ENCODE measurements around the gene SIPA1L2.

Gene SIPA1L2

DNA sequence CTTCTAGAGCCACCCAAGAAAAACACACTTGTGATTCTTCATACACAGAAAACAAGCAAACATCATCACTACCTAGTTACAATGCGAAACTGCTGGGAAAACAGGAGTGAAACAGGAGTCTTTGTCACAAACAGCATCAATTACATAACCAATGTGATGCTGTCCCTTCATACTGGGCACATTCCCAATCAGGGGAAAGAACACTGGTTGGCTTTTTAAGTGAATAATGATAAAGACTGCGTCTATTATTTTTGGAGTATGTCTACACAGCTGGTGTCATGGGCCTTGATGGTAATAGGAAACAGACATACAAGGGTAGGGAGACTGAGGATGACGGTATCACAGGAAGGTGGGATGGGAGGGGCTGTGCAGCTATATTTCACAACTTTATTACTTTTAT lies 43.3 kb downstream of the SIPA1L2 start:
- H3K4me1 ChIP-seq (ENCODE audit: low read depth, poor library complexity, severe bottlenecking), result no peaks in the 10 kb centered on the region
- no peak overlapping the region for H2AFZ ChIP-seq (ENCODE audit: low read depth)
- H3K79me2 ChIP-seq (ENCODE audit: insufficient read depth, low read depth), result no peaks in the 10 kb centered on the region
- no peak overlapping the region for H3K4me2 ChIP-seq
- TF ChIP-seq, protein P1, sequence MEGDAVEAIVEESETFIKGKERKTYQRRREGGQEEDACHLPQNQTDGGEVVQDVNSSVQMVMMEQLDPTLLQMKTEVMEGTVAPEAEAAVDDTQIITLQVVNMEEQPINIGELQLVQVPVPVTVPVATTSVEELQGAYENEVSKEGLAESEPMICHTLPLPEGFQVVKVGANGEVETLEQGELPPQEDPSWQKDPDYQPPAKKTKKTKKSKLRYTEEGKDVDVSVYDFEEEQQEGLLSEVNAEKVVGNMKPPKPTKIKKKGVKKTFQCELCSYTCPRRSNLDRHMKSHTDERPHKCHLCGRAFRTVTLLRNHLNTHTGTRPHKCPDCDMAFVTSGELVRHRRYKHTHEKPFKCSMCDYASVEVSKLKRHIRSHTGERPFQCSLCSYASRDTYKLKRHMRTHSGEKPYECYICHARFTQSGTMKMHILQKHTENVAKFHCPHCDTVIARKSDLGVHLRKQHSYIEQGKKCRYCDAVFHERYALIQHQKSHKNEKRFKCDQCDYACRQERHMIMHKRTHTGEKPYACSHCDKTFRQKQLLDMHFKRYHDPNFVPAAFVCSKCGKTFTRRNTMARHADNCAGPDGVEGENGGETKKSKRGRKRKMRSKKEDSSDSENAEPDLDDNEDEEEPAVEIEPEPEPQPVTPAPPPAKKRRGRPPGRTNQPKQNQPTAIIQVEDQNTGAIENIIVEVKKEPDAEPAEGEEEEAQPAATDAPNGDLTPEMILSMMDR (conservative IDR thresholded peaks at IDR 0.05; ENCODE audit: low read depth, low read length), result no peak
- no peak overlapping the region for H3K4me3 ChIP-seq (IDR thresholded peaks at IDR 0.05; ENCODE audit: insufficient read depth, low read depth, low read length)
- no peak overlapping the region for H3K9ac ChIP-seq
- H3K27ac ChIP-seq, result no peak overlapping the region
- H3K36me3 ChIP-seq (ENCODE audit: insufficient read depth), result no peaks in the 10 kb centered on the region
- no peaks in the 10 kb centered on the region for H4K20me1 ChIP-seq (ENCODE audit: insufficient read depth)
- no peaks in the 10 kb centered on the region for H3K27me3 ChIP-seq (ENCODE audit: insufficient read depth, low read depth)

DNA sequence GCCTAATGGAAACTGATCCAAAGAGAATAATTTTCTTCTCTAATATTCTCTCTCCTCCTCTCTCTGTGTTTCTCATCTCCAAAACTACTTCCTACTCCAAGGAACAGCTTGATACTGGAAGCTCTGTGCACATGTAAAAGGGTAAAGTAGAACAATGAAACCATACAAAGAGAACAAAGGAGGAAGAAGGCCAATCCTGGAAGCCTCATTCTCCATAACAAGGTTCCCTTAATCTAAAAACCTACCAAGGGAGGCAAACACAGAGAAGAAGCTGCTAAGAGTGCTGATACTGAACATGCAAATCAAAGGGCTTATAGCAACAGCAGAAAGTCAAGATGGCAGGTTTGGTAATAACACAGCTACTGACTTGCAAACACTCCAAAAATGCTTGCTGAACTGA lies 44.4 kb downstream of the SIPA1L2 start:
- H4K20me1 ChIP-seq (ENCODE audit: insufficient read depth), result no peaks in the 10 kb centered on the region
- TF ChIP-seq, protein P1 (conservative IDR thresholded peaks at IDR 0.05; ENCODE audit: low read depth, low read length), result no peak
- H3K27ac ChIP-seq, result no peak overlapping the region
- no peak overlapping the region for H3K4me2 ChIP-seq
- no peaks in the 10 kb centered on the region for H3K79me2 ChIP-seq (ENCODE audit: insufficient read depth, low read depth)
- H2AFZ ChIP-seq (ENCODE audit: low read depth), result no peak overlapping the region
- H3K9ac ChIP-seq, result no peak overlapping the region
- H3K4me3 ChIP-seq (IDR thresholded peaks at IDR 0.05; ENCODE audit: insufficient read depth, low read depth, low read length), result no peak overlapping the region
- H3K27me3 ChIP-seq (ENCODE audit: insufficient read depth, low read depth), result no peaks in the 10 kb centered on the region
- H3K4me1 ChIP-seq (ENCODE audit: low read depth, poor library complexity, severe bottlenecking), result no peaks in the 10 kb centered on the region
- no peaks in the 10 kb centered on the region for H3K36me3 ChIP-seq (ENCODE audit: insufficient read depth)

DNA sequence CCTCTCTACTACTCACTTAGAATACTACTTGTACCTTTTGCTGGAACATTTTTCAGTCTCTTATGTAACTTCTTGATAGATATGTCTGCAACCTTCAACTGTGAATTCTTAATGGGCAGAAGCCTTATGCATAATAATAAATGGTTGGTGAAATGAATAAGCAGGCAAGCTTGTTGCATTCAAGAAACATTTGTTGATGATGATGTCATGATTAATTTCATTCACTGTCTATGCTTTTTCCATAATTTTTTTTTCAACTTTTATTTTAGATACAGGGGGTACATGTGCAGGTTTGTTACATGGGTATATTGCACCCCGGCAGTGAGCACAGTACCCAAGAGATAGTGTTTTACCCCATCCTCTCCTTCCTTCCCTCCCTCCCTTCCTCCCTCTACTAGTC lies 48.0 kb downstream of the SIPA1L2 start:
- TF ChIP-seq, protein P1 (conservative IDR thresholded peaks at IDR 0.05; ENCODE audit: low read depth, low read length), result no peak
- Histone ChIP-seq H4K20me1 (ENCODE audit: insufficient read depth) (no peaks in the 10 kb centered on the region), H3K4me2 (no peak overlapping the region), H3K36me3 (ENCODE audit: insufficient read depth) (no peaks in the 10 kb centered on the region), H3K27me3 (ENCODE audit: insufficient read depth, low read depth) (no peaks in the 10 kb centered on the region), H3K9ac (no peak overlapping the region), H3K4me3 (IDR thresholded peaks at IDR 0.05; ENCODE audit: insufficient read depth, low read depth, low read length) (no peak overlapping the region), H3K4me1 (ENCODE audit: low read depth, poor library complexity, severe bottlenecking) (peaks cover 7% of the 10 kb centered on the region), H2AFZ (ENCODE audit: low read depth) (no peak overlapping the region), H3K27ac (no peak overlapping the region), H3K79me2 (ENCODE audit: insufficient read depth, low read depth) (no peaks in the 10 kb centered on the region)

Data from KMS-11 (cell line).